Sigmoid colon (tissue), 4 donors: Measurements from ENCODE around the gene GNLY.

ENCODE experiments used
- POLR2AphosphoS5 ChIP-seq, 4 donors: sonication (generic); formaldehyde crosslinking; IDR thresholded peaks; one replicate each; pipeline ENCODE4 v1.6.1; 2017; ENCODE audit warnings: antibody characterized with exemption in 4 of 4
- TF ChIP-seq, protein P1 (sequence below), 4 experiments: fragments of 450-650 bp in 3 of 4; fragments of 200-600 bp in 1 of 4; IDR thresholded peaks; one replicate each; pipeline ENCODE4 v1.5.1; 2016 to 2019; ENCODE audit warnings: antibody characterized with exemption in 4 of 4, mild to moderate bottlenecking in 3 of 4, moderate library complexity in 2 of 4

DNA sequence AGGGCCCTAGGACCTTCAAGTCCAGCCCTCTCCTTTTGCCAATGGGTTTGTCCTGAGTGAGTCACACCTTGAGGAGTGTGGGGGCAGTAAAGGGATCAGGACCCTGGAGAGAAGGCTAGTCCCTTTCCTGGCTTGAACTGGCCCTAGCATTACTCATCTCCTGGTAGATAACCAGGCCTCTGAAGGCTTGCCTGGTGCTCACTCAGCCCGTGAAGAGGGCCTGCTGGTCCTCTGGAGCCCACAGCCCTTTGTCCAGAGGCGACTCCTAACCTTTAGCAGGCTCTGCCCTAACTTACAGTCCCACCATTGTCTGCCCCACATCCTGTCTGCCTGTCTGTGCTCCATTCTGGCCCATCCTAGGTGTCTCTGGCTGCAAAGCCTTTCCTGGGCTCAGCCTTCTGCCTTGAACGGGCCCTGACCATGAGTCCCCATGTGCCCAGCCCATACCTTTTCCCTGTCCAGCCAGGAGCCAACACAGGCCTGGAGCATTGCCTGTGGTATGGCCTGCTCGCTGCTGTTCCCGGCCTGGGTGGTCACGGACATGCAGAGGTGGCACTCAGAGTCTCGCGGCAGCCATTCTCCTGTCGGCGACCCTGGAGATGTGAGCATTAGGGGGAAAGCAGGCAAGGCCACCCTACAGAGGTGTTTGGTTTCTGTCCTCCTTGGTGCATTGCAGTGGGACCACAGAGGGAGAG, 31.1 kb upstream of the GNLY start:
- peak in 1 of 4 donors; percentile 18 for TF ChIP-seq POLR2AphosphoS5 (IDR thresholded peaks at IDR 0.05)
- TF ChIP-seq, protein P1, sequence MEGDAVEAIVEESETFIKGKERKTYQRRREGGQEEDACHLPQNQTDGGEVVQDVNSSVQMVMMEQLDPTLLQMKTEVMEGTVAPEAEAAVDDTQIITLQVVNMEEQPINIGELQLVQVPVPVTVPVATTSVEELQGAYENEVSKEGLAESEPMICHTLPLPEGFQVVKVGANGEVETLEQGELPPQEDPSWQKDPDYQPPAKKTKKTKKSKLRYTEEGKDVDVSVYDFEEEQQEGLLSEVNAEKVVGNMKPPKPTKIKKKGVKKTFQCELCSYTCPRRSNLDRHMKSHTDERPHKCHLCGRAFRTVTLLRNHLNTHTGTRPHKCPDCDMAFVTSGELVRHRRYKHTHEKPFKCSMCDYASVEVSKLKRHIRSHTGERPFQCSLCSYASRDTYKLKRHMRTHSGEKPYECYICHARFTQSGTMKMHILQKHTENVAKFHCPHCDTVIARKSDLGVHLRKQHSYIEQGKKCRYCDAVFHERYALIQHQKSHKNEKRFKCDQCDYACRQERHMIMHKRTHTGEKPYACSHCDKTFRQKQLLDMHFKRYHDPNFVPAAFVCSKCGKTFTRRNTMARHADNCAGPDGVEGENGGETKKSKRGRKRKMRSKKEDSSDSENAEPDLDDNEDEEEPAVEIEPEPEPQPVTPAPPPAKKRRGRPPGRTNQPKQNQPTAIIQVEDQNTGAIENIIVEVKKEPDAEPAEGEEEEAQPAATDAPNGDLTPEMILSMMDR (IDR thresholded peaks at IDR 0.05): no peak
